HCT116 (cell line): ENCODE results near the gene RGS4. TPM values are rescaled to one million over a fixed set of nuclear protein-coding genes. Genes with fewer than 3 reads are reported as not detected.

Experiments used
- ATAC-seq: fragments of 200-7000 bp; cut with Tn5 transposase; 2 replicates; pipeline ENCODE4 v1.9.1; 2020; ENCODE audit warnings: mild to moderate bottlenecking, moderate library complexity
- BruUV-seq: library from RNA; stranded (reverse); fragments of 400-500 nt; replicated peaks from 2 replicates; lab custom pipeline; 2021; lab: Mats Ljungman, UMichigan
- CTCF ChIA-PET: fragments of 300-600 bp; sonication (Branson Sonifier 250); formaldehyde crosslinking; loops from one replicate; lab custom pipeline; 2021; ENCODE audit warnings: antibody characterized with exemption; lab: Charles Lee
- POLR2A ChIA-PET: fragments of 300-600, 350-600 bp; sonication (Branson Sonifier 250); formaldehyde crosslinking; loops from one replicate; lab custom pipeline; 2021; ENCODE audit warnings: antibody characterized with exemption; lab: Charles Lee
- RAD21 ChIA-PET, 2 experiments: fragments of 300-600 bp; sonication (Branson Sonifier 250); formaldehyde crosslinking; loops; one replicate each; lab custom pipeline; 2023; ENCODE audit warnings: low total read pairs in 2 of 2; ENCODE audit not compliant: uncharacterized antibody in 2 of 2, unreplicated experiment in 2 of 2, low non-redundant PET in 1 of 2; lab: Charles Lee
- DNase-seq: peaks from one replicate; pipeline ENCODE4 v3.0.0-alpha.2; 2010; ENCODE audit warnings: low read depth, low spot score
- H2AFZ ChIP-seq: fragments of 200-600 bp; shearing (Covaris generic), sonication (generic); 2 replicates; pipeline ENCODE4 v1.6.1; 2017; ENCODE audit warnings: low read depth, mixed run types, mixed read lengths, antibody characterized with exemption, low read length; ENCODE audit not compliant: poor library complexity, severe bottlenecking
- H3K27ac ChIP-seq: 2 replicates; pipeline ENCODE4 v1.5.1; 2012; ENCODE audit warnings: low read depth, low read length
- H3K27me3 ChIP-seq: fragments of 200-600 bp; sonication (generic); 2 replicates; pipeline ENCODE4 v1.6.1; 2016; ENCODE audit warnings: mixed run types, low read length, mixed read lengths; ENCODE audit not compliant: insufficient read depth
- H3K36me3 ChIP-seq, 2 experiments: fragments of 200-500 bp in 1 of 2; fragments of 200-600 bp in 1 of 2; sonication (Bioruptor generic) in 1 of 2; sonication (generic) in 1 of 2; 2 replicates each; pipeline versions ENCODE4 v1.5.1 to v1.6.1; 2014 to 2016; ENCODE audit warnings: low read length in 2 of 2, inconsistent platforms in 1 of 2, mixed read lengths in 1 of 2, mixed run types in 1 of 2; ENCODE audit not compliant: insufficient read depth in 2 of 2, control insufficient read depth in 1 of 2
- H3K4me1 ChIP-seq, 2 experiments: fragments of 200-600 bp in 1 of 2; sonication (generic) in 1 of 2; 2 replicates each; pipeline versions ENCODE4 v1.5.1 to v1.6.1; 2012 to 2017; ENCODE audit warnings: low read length in 2 of 2, inconsistent platforms in 1 of 2, mild to moderate bottlenecking in 1 of 2, mixed read lengths in 1 of 2, mixed run types in 1 of 2, moderate library complexity in 1 of 2; ENCODE audit not compliant: insufficient read depth in 2 of 2, control insufficient read depth in 1 of 2
- H3K4me2 ChIP-seq: fragments of 200-600 bp; sonication (generic); 2 replicates; pipeline ENCODE4 v1.6.1; 2017; ENCODE audit warnings: mixed run types, low read length, mixed read lengths
- H3K4me3 ChIP-seq, 2 experiments: fragments of 200-600 bp in 1 of 2; sonication (generic) in 1 of 2; replicated peaks in 1 of 2; 2 replicates each; pipeline ENCODE4 v1.5.1; 2011 to 2016; ENCODE audit warnings: low read length in 2 of 2, control low read depth in 1 of 2, low read depth in 1 of 2, mild to moderate bottlenecking in 1 of 2, mixed read lengths in 1 of 2, mixed run types in 1 of 2
- H3K79me2 ChIP-seq: fragments of 200-600 bp; sonication (generic); 2 replicates; pipeline ENCODE4 v1.6.1; 2017; ENCODE audit warnings: mild to moderate bottlenecking, mixed run types, low read length, moderate library complexity, mixed read lengths; ENCODE audit not compliant: insufficient read depth
- H3K9ac ChIP-seq: fragments of 200-600 bp; sonication (generic); 2 replicates; pipeline ENCODE4 v1.6.1; 2016; ENCODE audit warnings: low read length, mixed read lengths
- H3K9me2 ChIP-seq: fragments of 200-600 bp; sonication (generic), shearing (Covaris generic); 2 replicates; pipeline ENCODE4 v1.6.1; 2017; ENCODE audit warnings: mixed run types, mild to moderate bottlenecking, moderate library complexity; ENCODE audit not compliant: insufficient read depth
- H3K9me3 ChIP-seq, 2 experiments: fragments of 200-500 bp in 1 of 2; fragments of 200-600 bp in 1 of 2; sonication (Bioruptor generic) in 1 of 2; sonication (generic) in 1 of 2; 2 replicates each; pipeline ENCODE4 v1.6.1; 2014 to 2017; ENCODE audit warnings: low read length in 2 of 2, mixed read lengths in 2 of 2, inconsistent platforms in 1 of 2, low read depth in 1 of 2, mild to moderate bottlenecking in 1 of 2, mixed run types in 1 of 2, moderate library complexity in 1 of 2; ENCODE audit not compliant: control insufficient read depth in 1 of 2, insufficient read depth in 1 of 2
- H4K20me1 ChIP-seq: fragments of 200-600 bp; sonication (generic), shearing (Covaris generic); 2 replicates; pipeline ENCODE4 v1.6.1; 2017; ENCODE audit warnings: mixed run types, mild to moderate bottlenecking, moderate library complexity; ENCODE audit not compliant: insufficient read depth
- CBX3 ChIP-seq: IDR thresholded peaks from 2 replicates; pipeline ENCODE4 v1.6.1; 2012; ENCODE audit warnings: low read depth
- CEBPB ChIP-seq: IDR thresholded peaks from 2 replicates; pipeline ENCODE4 v1.6.1; 2012; ENCODE audit warnings: low read depth
- JUND ChIP-seq: IDR thresholded peaks from 2 replicates; pipeline ENCODE4 v1.6.1; 2012
- POLR2AphosphoS5 ChIP-seq: IDR thresholded peaks from 2 replicates; pipeline ENCODE4 v1.6.1; 2011; ENCODE audit warnings: mild to moderate bottlenecking, low read depth, low read length, moderate library complexity
- SP1 ChIP-seq: IDR thresholded peaks from 2 replicates; pipeline ENCODE4 v1.6.1; 2012; ENCODE audit warnings: low read depth
- ZFX ChIP-seq: fragments of 450-650 bp; IDR thresholded peaks from 2 replicates; pipeline ENCODE4 v1.6.1; 2017
- ZNF274 ChIP-seq: fragments of 200-500 bp; sonication (Bioruptor generic); IDR thresholded peaks from 2 replicates; pipeline ENCODE4 v1.6.1; 2014; ENCODE audit warnings: mild to moderate bottlenecking, low read depth, low read length, inconsistent platforms
- intact Hi-C: fragments of 100-400 bp; cut with micrococcal nuclease; formaldehyde crosslinking; loops from 2 replicates; pipeline ENCODE4 v1.10.0; 2022
- total RNA-seq: library from RNA; stranded (reverse); gene quantifications from one replicate; pipeline ENCODE4 v1.2.1, GENCODE V29; 2021; ENCODE audit not compliant: unreplicated experiment
- TF ChIP-seq, protein P1 (sequence below): IDR thresholded peaks from 2 replicates; pipeline ENCODE4 v1.6.1; 2012
- TF ChIP-seq, protein P2 (sequence below): IDR thresholded peaks from 2 replicates; pipeline ENCODE4 v1.6.1; 2012; ENCODE audit warnings: low read depth
- TF ChIP-seq, protein P3 (sequence below), 3 experiments: fragments of 200-600 bp in 1 of 3; sonication (generic) in 1 of 3; IDR thresholded peaks in 2 of 3; conservative IDR thresholded peaks in 1 of 3; 2 replicates each; pipeline ENCODE4 v1.5.1; 2012 to 2017; ENCODE audit warnings: low read depth in 2 of 3, low read length in 2 of 3, antibody characterized with exemption in 1 of 3, borderline replicate concordance in 1 of 3, control low read depth in 1 of 3, mild to moderate bottlenecking in 1 of 3, mixed read lengths in 1 of 3, mixed run types in 1 of 3, moderate library complexity in 1 of 3; ENCODE audit not compliant: insufficient read depth in 1 of 3

Gene RGS4
- total RNA-seq, 1 experiment from 2014 or later = not detected

DNA sequence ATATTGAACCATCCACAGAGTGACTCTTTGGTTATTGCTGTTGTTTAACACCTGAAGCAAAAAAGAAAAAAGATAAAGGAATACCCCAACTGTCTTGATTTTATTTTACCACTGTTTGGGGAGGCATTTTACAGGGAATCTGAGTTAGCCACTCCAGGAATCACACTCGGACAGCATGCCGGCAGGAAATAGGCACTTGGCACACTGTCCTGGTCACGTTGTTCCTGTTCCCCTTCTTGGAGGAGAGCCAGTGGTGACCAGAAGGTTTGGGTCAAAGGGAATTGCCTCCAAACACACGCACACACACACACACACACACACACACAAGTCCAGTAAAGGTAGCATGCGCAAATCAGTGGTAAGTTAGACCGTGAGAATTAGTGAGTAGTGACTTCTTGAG lies 13.8 kb downstream of the RGS4 start:
- no peak overlapping the region for H3K4me3 ChIP-seq
- H3K9me2 ChIP-seq = no peaks in the 10 kb centered on the region
- ChIA-PET RAD21 (no interaction called here), CTCF (no interaction called here), POLR2A (no interaction called here)
- no peaks in the 10 kb centered on the region for H3K9me3 ChIP-seq
- peaks cover 0 to 6% of the 10 kb centered on the region in 2 experiments; a peak in 1 of 4 replicates for H3K4me1 ChIP-seq
- H4K20me1 ChIP-seq = no peaks in the 10 kb centered on the region
- peak overlapping the region; percentile 5 for H2AFZ ChIP-seq
- intact Hi-C loops = no loop called here
- H3K36me3 ChIP-seq = no peaks in the 10 kb centered on the region
- ATAC-seq = no peak
- BruUV-seq = no TSS peak
- H3K4me2 ChIP-seq = no peak overlapping the region
- no peaks in the 10 kb centered on the region for H3K27me3 ChIP-seq
- no peak overlapping the region for H3K9ac ChIP-seq
- H3K27ac ChIP-seq = no peak overlapping the region
- no peaks in the 10 kb centered on the region for H3K79me2 ChIP-seq
- TF ChIP-seq POLR2AphosphoS5 = no peak
- DNase-seq = no peak

DNA sequence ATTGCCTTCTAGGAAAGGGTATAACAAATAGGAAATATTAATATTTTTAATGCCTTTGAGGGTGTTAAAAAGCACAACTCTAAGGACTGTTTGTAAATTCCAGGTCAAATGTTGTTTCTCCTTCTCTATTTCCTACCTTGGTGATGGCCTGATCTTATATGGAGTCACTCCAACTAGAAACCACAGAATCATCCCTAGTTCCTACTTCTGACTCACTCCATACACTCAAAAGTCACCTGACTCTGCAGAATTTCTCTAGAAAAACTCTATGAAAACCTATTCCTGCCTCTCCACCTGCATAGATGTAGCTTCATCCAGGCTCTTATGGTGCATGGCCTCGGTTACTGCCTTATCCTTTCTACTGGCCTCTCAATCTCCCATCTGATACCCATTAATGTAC lies 14.5 kb downstream of the RGS4 start:
- intact Hi-C loops = no loop called here

More for the DNA sequence above, 14.5 kb downstream of the RGS4 start:
- RAD21 ChIA-PET = no interaction called here
- Histone ChIP-seq H3K27me3 (no peaks in the 10 kb centered on the region), H3K4me3 (no peak overlapping the region), H3K9ac (no peak overlapping the region), H3K4me1 (peaks cover 0 to 6% of the 10 kb centered on the region in 2 experiments; a peak in 1 of 4 replicates), H3K36me3 (no peaks in the 10 kb centered on the region), H3K79me2 (no peaks in the 10 kb centered on the region), H3K27ac (no peak overlapping the region), H2AFZ (no peak overlapping the region), H4K20me1 (no peaks in the 10 kb centered on the region), H3K4me2 (no peak overlapping the region), H3K9me2 (no peaks in the 10 kb centered on the region), H3K9me3 (no peaks in the 10 kb centered on the region)
- TF ChIP-seq, protein P1, sequence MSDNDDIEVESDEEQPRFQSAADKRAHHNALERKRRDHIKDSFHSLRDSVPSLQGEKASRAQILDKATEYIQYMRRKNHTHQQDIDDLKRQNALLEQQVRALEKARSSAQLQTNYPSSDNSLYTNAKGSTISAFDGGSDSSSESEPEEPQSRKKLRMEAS = no peak
- TF ChIP-seq, protein P2, sequence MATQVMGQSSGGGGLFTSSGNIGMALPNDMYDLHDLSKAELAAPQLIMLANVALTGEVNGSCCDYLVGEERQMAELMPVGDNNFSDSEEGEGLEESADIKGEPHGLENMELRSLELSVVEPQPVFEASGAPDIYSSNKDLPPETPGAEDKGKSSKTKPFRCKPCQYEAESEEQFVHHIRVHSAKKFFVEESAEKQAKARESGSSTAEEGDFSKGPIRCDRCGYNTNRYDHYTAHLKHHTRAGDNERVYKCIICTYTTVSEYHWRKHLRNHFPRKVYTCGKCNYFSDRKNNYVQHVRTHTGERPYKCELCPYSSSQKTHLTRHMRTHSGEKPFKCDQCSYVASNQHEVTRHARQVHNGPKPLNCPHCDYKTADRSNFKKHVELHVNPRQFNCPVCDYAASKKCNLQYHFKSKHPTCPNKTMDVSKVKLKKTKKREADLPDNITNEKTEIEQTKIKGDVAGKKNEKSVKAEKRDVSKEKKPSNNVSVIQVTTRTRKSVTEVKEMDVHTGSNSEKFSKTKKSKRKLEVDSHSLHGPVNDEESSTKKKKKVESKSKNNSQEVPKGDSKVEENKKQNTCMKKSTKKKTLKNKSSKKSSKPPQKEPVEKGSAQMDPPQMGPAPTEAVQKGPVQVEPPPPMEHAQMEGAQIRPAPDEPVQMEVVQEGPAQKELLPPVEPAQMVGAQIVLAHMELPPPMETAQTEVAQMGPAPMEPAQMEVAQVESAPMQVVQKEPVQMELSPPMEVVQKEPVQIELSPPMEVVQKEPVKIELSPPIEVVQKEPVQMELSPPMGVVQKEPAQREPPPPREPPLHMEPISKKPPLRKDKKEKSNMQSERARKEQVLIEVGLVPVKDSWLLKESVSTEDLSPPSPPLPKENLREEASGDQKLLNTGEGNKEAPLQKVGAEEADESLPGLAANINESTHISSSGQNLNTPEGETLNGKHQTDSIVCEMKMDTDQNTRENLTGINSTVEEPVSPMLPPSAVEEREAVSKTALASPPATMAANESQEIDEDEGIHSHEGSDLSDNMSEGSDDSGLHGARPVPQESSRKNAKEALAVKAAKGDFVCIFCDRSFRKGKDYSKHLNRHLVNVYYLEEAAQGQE = no peak
- TF ChIP-seq JUND = no peak
- TF ChIP-seq CEBPB = no peak
- TF ChIP-seq, protein P3, sequence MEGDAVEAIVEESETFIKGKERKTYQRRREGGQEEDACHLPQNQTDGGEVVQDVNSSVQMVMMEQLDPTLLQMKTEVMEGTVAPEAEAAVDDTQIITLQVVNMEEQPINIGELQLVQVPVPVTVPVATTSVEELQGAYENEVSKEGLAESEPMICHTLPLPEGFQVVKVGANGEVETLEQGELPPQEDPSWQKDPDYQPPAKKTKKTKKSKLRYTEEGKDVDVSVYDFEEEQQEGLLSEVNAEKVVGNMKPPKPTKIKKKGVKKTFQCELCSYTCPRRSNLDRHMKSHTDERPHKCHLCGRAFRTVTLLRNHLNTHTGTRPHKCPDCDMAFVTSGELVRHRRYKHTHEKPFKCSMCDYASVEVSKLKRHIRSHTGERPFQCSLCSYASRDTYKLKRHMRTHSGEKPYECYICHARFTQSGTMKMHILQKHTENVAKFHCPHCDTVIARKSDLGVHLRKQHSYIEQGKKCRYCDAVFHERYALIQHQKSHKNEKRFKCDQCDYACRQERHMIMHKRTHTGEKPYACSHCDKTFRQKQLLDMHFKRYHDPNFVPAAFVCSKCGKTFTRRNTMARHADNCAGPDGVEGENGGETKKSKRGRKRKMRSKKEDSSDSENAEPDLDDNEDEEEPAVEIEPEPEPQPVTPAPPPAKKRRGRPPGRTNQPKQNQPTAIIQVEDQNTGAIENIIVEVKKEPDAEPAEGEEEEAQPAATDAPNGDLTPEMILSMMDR (IDR thresholded peaks at IDR 0.05 in 2 of 3, conservative IDR thresholded peaks at IDR 0.05 in 1 of 3; ENCODE audit: borderline replicate concordance in 1 of 3, insufficient read depth in 1 of 3, low read depth in 2 of 3, low read length in 2 of 3) = no peak
- TF ChIP-seq POLR2AphosphoS5 = no peak
- no peak for TF ChIP-seq SP1
- TF ChIP-seq ZNF274 = no peak
- no peak for TF ChIP-seq CBX3
- TF ChIP-seq ZFX = no peak
- no TSS peak for BruUV-seq
- ATAC-seq = no peak
- CTCF ChIA-PET = interaction anchor here (0.8 kb wide), 1 partner anchor 12 kb away, joined by 3 read pairs; no protein-coding TSS in a partner anchor
- DNase-seq = no peak
- POLR2A ChIA-PET = no interaction called here
